Activated CD8-positive, alpha-beta T cell treated with anti-CD3 and anti-CD28 coated beads for 36 hours (primary cell): ENCODE data around the gene POMT2. TPM values are rescaled to one million over a fixed set of nuclear protein-coding genes. Genes with fewer than 3 reads are reported as not detected.

Experiments
- ATAC-seq: fragments of 200-7000 bp; cut with Tn5 transposase; one replicate; pipeline ENCODE4 v1.10.0; 2021; ENCODE audit warnings: mild to moderate bottlenecking, moderate library complexity
- CTCF ChIA-PET: fragments of 350-600 bp; sonication (Branson Sonifier 250); formaldehyde crosslinking; loops from one replicate; lab custom pipeline; 2021; ENCODE audit warnings: antibody characterized with exemption; lab: Charles Lee
- POLR2A ChIA-PET: fragments of 350-600 bp; sonication (Branson Sonifier 250); formaldehyde crosslinking; loops from one replicate; lab custom pipeline; 2021; ENCODE audit warnings: antibody characterized with exemption; lab: Charles Lee
- DNase-seq: peaks from one replicate; pipeline ENCODE4 v3.0.0-alpha.2; 2020
- H3K27ac Mint-ChIP-seq: one replicate; pipeline ENCODE4 v1.8.0; 2021; ENCODE audit warnings: mild to moderate bottlenecking, mixed read lengths
- H3K27me3 Mint-ChIP-seq: one replicate; pipeline ENCODE4 v1.8.0; 2021; ENCODE audit warnings: mixed read lengths
- H3K36me3 Mint-ChIP-seq: one replicate; pipeline ENCODE4 v1.8.0; 2021; ENCODE audit warnings: low read depth, mixed read lengths
- H3K4me1 Mint-ChIP-seq: one replicate; pipeline ENCODE4 v1.8.0; 2021; ENCODE audit warnings: low read depth, mixed read lengths
- H3K4me3 Mint-ChIP-seq: one replicate; pipeline ENCODE4 v1.8.0; 2021; ENCODE audit warnings: mild to moderate bottlenecking, moderate library complexity, mixed read lengths
- H3K9me3 Mint-ChIP-seq: one replicate; pipeline ENCODE4 v1.8.0; 2021; ENCODE audit warnings: mixed read lengths
- CTCF ChIP-seq: fragments of 200-600 bp; IDR thresholded peaks from one replicate; pipeline ENCODE4 v1.8.0; 2022; ENCODE audit warnings: antibody characterized with exemption, mild to moderate bottlenecking
- intact Hi-C: fragments of 100-400 bp; cut with micrococcal nuclease; formaldehyde crosslinking; loops from one replicate; pipeline ENCODE4 v1.10.0; 2022
- total RNA-seq, 2 experiments: library from RNA; stranded (reverse); gene quantifications; one replicate each; pipeline ENCODE4 v1.2.3, GENCODE V29; 2021

POMT2 gene
- total RNA-seq, 2 experiments from 2014 or later = 14.2 to 15.3 TPM

DNA sequence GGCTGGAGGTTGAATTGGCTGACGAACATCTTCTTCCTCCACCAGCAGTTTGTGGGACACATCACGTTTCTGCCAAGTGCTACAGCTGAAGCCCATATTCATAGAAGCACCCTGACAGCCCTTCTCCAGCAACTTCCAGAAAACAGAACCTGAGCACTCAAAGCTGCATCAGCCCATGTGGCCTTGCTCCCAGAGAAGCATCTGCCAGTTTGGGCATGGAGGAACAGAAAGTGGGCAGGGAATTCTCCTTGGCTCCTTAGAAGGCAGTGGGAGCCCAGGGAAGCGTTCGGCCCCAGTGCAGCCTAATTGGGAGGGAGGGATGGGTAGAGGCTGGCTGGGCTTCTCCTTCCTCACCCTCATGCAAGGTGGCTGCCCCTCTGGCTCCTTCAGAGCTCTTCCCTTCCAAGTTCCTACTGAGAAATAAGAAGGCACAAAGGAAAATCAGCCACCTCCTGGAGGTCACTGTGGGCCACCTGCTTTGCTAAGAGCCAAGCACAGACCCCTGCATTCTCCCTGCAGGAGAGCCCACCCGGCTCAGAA, 45.6 kb downstream of the POMT2 start:
- Mint-ChIP-seq H3K4me1 (no peaks in the 10 kb centered on the region), H3K4me3 (no peak overlapping the region), H3K27me3 (peaks cover 10% of the 10 kb centered on the region), H3K36me3 (peaks cover 2% of the 10 kb centered on the region), H3K9me3 (no peaks in the 10 kb centered on the region), H3K27ac (no peak overlapping the region)
- ChIA-PET POLR2A (no interaction called here), CTCF (interaction anchor here (1.2 kb wide), 1 partner anchor 25 kb away, joined by 3 read pairs; no protein-coding TSS in a partner anchor)
- ATAC-seq = no peak
- no peak for TF ChIP-seq CTCF
- intact Hi-C loops = no loop called here
- DNase-seq = no peak

DNA sequence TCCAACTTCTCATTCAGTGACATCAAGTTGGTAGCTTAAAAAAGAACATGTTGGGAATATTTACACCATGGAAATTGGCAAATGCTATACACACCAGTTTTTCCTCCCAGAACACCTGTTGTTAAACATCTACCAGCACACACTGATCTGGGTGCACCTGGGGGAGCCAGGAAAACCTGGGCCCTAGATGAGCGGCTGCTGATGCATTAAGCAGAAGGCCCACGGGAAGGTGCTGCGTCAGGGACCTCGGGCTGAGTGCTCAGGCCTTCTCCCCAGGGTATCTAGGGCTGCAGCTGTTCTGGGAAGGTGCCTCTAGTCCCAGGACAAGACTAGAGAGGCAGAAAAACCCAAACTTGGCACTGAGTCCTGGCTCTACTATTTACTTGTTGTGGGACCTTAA, 46.9 kb downstream of the POMT2 start:
- no peak for DNase-seq
- Mint-ChIP-seq H3K27ac (no peak overlapping the region), H3K4me3 (no peak overlapping the region), H3K4me1 (no peaks in the 10 kb centered on the region), H3K27me3 (peaks cover 18% of the 10 kb centered on the region), H3K9me3 (no peaks in the 10 kb centered on the region), H3K36me3 (peaks cover 2% of the 10 kb centered on the region)
- ATAC-seq = no peak
- TF ChIP-seq CTCF = no peak
- intact Hi-C loops = no loop called here
- CTCF ChIA-PET = no interaction called here
- POLR2A ChIA-PET = no interaction called here

GRCh38 chr14:77272261-77272660, 48.4 kb downstream of the POMT2 start:
- CTCF ChIA-PET = interaction anchor here (1.2 kb wide), 1 partner anchor 44 kb away, joined by 4 read pairs; no protein-coding TSS in a partner anchor
- intact Hi-C loops = no loop called here
- Mint-ChIP-seq H3K4me3 (no peak overlapping the region), H3K9me3 (peaks cover 2% of the 10 kb centered on the region), H3K27ac (no peak overlapping the region), H3K4me1 (no peaks in the 10 kb centered on the region), H3K27me3 (peaks cover 30% of the 10 kb centered on the region), H3K36me3 (no peaks in the 10 kb centered on the region)
- no peak for TF ChIP-seq CTCF
- POLR2A ChIA-PET = no interaction called here
- no peak for ATAC-seq
- DNase-seq = no peak

DNA sequence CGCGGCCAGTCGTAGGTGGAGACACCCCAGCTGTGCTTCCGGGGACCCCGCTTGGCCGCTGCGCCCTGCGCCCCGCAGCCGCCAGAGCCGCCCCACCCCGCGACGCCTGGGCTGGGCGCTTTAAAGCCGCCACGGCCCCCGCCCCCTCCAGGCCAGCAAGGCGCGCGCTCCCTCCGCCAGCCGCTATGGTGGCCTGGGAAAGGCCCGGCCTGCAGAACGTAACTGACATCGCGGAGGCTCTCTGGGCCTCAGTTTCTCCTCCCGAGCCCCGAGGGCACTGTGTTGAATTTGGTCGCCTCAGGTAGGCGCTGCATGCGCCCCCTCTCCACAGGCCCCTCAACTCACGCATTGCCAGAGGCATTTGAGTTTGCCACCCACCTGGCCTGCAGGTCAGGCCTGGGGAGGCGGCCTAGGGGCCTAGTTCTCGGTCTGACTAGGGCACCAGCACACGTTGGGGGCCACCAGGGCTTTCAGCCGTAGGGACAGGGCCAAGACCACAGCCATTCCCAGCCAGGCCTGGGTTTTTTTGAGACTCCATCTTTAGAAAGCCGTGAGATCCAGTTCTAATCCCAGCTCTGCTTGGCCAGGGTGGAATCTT, 49.5 kb downstream of the POMT2 start, which contains the start of gene NGB:
NGB (minus strand) TSS at position 94 of the 598 bp plus-strand sequence. CDS start 269 bp downstream, outside the sequence.
- H3K27ac Mint-ChIP-seq = no peak within 1 kb of the TSS
- no peaks in the 10 kb centered on the region for H3K4me1 Mint-ChIP-seq
- H3K27me3 Mint-ChIP-seq = peaks cover 30% of the 10 kb centered on the region
- no peaks in the 10 kb centered on the region for H3K36me3 Mint-ChIP-seq
- peaks cover 2% of the 10 kb centered on the region for H3K9me3 Mint-ChIP-seq
- H3K4me3 Mint-ChIP-seq = no peak within 1 kb of the TSS
- POLR2A ChIA-PET = no interaction called here
- CTCF ChIA-PET = no interaction called here
- ATAC-seq (no peak), DNase-seq (no peak)
- intact Hi-C loops = no loop called here
- no peak for TF ChIP-seq CTCF

DNA sequence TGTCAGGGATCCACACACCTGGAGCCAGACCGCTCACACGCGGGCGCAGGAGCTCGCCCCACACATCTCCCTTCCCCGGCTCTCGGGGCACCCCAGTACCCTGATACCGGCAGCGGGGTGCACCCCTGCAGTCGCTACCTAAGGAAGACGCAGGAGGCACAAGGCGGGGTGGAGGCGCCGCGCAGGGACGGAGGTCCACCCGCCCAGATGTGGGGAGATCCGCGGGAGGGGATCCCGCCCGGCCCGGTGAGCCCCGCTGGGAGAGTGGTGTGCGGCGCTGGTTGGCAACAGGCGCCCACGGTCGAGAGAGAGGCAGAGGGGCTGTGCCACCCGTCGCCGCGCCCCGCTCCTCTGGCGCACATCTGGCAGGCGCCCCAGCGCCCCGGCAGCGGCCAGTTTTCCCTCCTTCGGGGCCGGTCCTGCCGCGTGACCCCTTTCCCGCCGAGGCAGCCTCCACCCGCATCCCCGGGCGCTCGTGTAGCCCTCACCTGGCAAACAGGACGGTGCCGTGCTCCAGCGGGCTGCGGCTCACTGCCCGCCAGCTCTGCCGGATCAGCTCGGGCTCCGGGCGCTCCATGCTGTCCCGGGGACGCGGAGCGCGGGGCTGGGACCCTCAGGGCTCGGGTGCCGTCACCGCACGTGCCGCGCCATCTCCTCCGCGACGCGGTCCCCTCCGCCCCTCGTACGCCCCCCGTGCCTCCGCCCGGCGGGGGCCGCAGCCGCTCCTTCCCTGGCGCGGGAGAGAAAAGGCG, 50.1 kb downstream of the POMT2 start:
- ATAC-seq (no peak), DNase-seq (no peak)
- TF ChIP-seq CTCF = no peak
- intact Hi-C loops = no loop called here
- H3K27me3 Mint-ChIP-seq = peaks cover 30% of the 10 kb centered on the region
- peaks cover 2% of the 10 kb centered on the region for H3K9me3 Mint-ChIP-seq
- H3K4me1 Mint-ChIP-seq = no peaks in the 10 kb centered on the region
- no peak overlapping the region for H3K4me3 Mint-ChIP-seq
- POLR2A ChIA-PET = no interaction called here
- no peaks in the 10 kb centered on the region for H3K36me3 Mint-ChIP-seq
- H3K27ac Mint-ChIP-seq = no peak overlapping the region
- CTCF ChIA-PET = no interaction called here
